Dendritic cell treated with granulocyte-macrophage colony-stimulating factor and Interleukin-4, amounts not matched to agents 40 ng/mL and 50 ng/mL, for 4 days (primary cell): ENCODE results near the gene LSAMP.

Experiments
- H3K27ac Mint-ChIP-seq: one replicate; pipeline ENCODE4 v1.8.0; 2022; ENCODE audit warnings: mild to moderate bottlenecking, mixed read lengths
- H3K27me3 Mint-ChIP-seq: one replicate; pipeline ENCODE4 v1.8.0; 2022; ENCODE audit warnings: mild to moderate bottlenecking, mixed read lengths
- H3K36me3 Mint-ChIP-seq: one replicate; pipeline ENCODE4 v1.8.0; 2022; ENCODE audit warnings: low read depth, mixed read lengths
- H3K4me1 Mint-ChIP-seq: one replicate; pipeline ENCODE4 v1.8.0; 2022; ENCODE audit warnings: low read depth, mixed read lengths
- H3K4me3 Mint-ChIP-seq: one replicate; pipeline ENCODE4 v1.8.0; 2022; ENCODE audit warnings: mild to moderate bottlenecking, moderate library complexity, mixed read lengths
- H3K9me3 Mint-ChIP-seq: one replicate; pipeline ENCODE4 v1.8.0; 2022; ENCODE audit warnings: mixed read lengths
- intact Hi-C: fragments of 100-400 bp; cut with micrococcal nuclease; formaldehyde crosslinking; loops from one replicate; pipeline ENCODE4 v1.15.0; 2022

LSAMP gene

GRCh38 chr3:116280130-116280740, 165.1 kb downstream of the LSAMP start:
- H3K4me1 Mint-ChIP-seq, result no peaks in the 10 kb centered on the region
- no peaks in the 10 kb centered on the region for H3K36me3 Mint-ChIP-seq
- H3K9me3 Mint-ChIP-seq, result no peaks in the 10 kb centered on the region
- intact Hi-C loops, result no loop called here
- no peak overlapping the region for H3K27ac Mint-ChIP-seq
- H3K27me3 Mint-ChIP-seq, result no peaks in the 10 kb centered on the region
- no peak overlapping the region for H3K4me3 Mint-ChIP-seq

GRCh38 chr3:116276675-116277074, 168.6 kb downstream of the LSAMP start:
- intact Hi-C loops, result no loop called here
- Mint-ChIP-seq H3K4me3 (no peak overlapping the region), H3K4me1 (no peaks in the 10 kb centered on the region), H3K36me3 (no peaks in the 10 kb centered on the region), H3K9me3 (no peaks in the 10 kb centered on the region), H3K27ac (no peak overlapping the region), H3K27me3 (no peaks in the 10 kb centered on the region)

- no peak overlapping the region for H3K4me3 Mint-ChIP-seq
- H3K36me3 Mint-ChIP-seq, result no peaks in the 10 kb centered on the region
- no peak overlapping the region for H3K27ac Mint-ChIP-seq
- H3K27me3 Mint-ChIP-seq, result no peaks in the 10 kb centered on the region
- no peaks in the 10 kb centered on the region for H3K9me3 Mint-ChIP-seq
- intact Hi-C loops, result no loop called here
- no peaks in the 10 kb centered on the region for H3K4me1 Mint-ChIP-seq
Observed at GRCh38 chr3:116270056-116270455, 175.2 kb downstream of the LSAMP start.

- Mint-ChIP-seq H3K27me3 (no peaks in the 10 kb centered on the region), H3K36me3 (no peaks in the 10 kb centered on the region), H3K4me3 (no peak overlapping the region), H3K4me1 (no peaks in the 10 kb centered on the region), H3K9me3 (no peaks in the 10 kb centered on the region), H3K27ac (no peak overlapping the region)
- intact Hi-C loops, result no loop called here
Observed at GRCh38 chr3:116267116-116267515, 178.2 kb downstream of the LSAMP start.

- intact Hi-C loops, result no loop called here
- H3K4me1 Mint-ChIP-seq, result no peaks in the 10 kb centered on the region
Observed at GRCh38 chr3:116265976-116266584, 179.2 kb downstream of the LSAMP start.

GRCh38 chr3:116265320-116265695, 180.0 kb downstream of the LSAMP start:
- intact Hi-C loops, result no loop called here
- no peaks in the 10 kb centered on the region for H3K4me1 Mint-ChIP-seq

More at GRCh38 chr3:116265976-116266584, 179.2 kb downstream of the LSAMP start:
- H3K9me3 Mint-ChIP-seq, result no peaks in the 10 kb centered on the region
- no peak overlapping the region for H3K27ac Mint-ChIP-seq
- no peaks in the 10 kb centered on the region for H3K36me3 Mint-ChIP-seq
- H3K27me3 Mint-ChIP-seq, result no peaks in the 10 kb centered on the region
- no peak overlapping the region for H3K4me3 Mint-ChIP-seq

GRCh38 chr3:116264546-116265319, 180.6 kb downstream of the LSAMP start:
- Mint-ChIP-seq H3K4me3 (no peak overlapping the region), H3K27ac (no peak overlapping the region), H3K4me1 (no peaks in the 10 kb centered on the region), H3K27me3 (no peaks in the 10 kb centered on the region), H3K9me3 (no peaks in the 10 kb centered on the region), H3K36me3 (no peaks in the 10 kb centered on the region)
- intact Hi-C loops, result no loop called here

More at GRCh38 chr3:116265320-116265695, 180.0 kb downstream of the LSAMP start:
- Mint-ChIP-seq H3K9me3 (no peaks in the 10 kb centered on the region), H3K27me3 (no peaks in the 10 kb centered on the region), H3K36me3 (no peaks in the 10 kb centered on the region), H3K27ac (no peak overlapping the region), H3K4me3 (no peak overlapping the region)

- H3K27ac Mint-ChIP-seq, result no peak overlapping the region
- H3K4me3 Mint-ChIP-seq, result no peak overlapping the region
- H3K9me3 Mint-ChIP-seq, result no peaks in the 10 kb centered on the region
- H3K4me1 Mint-ChIP-seq, result no peaks in the 10 kb centered on the region
- H3K36me3 Mint-ChIP-seq, result no peaks in the 10 kb centered on the region
- intact Hi-C loops, result no loop called here
- no peaks in the 10 kb centered on the region for H3K27me3 Mint-ChIP-seq
Observed at GRCh38 chr3:116263842-116264545, 181.3 kb downstream of the LSAMP start.

GRCh38 chr3:116260491-116260890, 184.8 kb downstream of the LSAMP start:
- intact Hi-C loops, result no loop called here
- H3K9me3 Mint-ChIP-seq, result no peaks in the 10 kb centered on the region
- H3K27me3 Mint-ChIP-seq, result no peaks in the 10 kb centered on the region
- H3K4me1 Mint-ChIP-seq, result no peaks in the 10 kb centered on the region
- no peak overlapping the region for H3K27ac Mint-ChIP-seq
- no peaks in the 10 kb centered on the region for H3K36me3 Mint-ChIP-seq
- H3K4me3 Mint-ChIP-seq, result no peak overlapping the region

GRCh38 chr3:116259984-116260383, 185.3 kb downstream of the LSAMP start:
- Mint-ChIP-seq H3K4me1 (no peaks in the 10 kb centered on the region), H3K9me3 (no peaks in the 10 kb centered on the region), H3K36me3 (no peaks in the 10 kb centered on the region), H3K4me3 (no peak overlapping the region), H3K27ac (no peak overlapping the region), H3K27me3 (no peaks in the 10 kb centered on the region)
- intact Hi-C loops, result no loop called here

- Mint-ChIP-seq H3K9me3 (no peaks in the 10 kb centered on the region), H3K4me1 (no peaks in the 10 kb centered on the region), H3K27ac (no peak overlapping the region), H3K36me3 (no peaks in the 10 kb centered on the region), H3K27me3 (no peaks in the 10 kb centered on the region), H3K4me3 (no peak overlapping the region)
- intact Hi-C loops, result no loop called here
Observed at GRCh38 chr3:116256843-116257485, 188.3 kb downstream of the LSAMP start.

GRCh38 chr3:116254541-116254940, 190.7 kb downstream of the LSAMP start:
- H3K36me3 Mint-ChIP-seq, result no peaks in the 10 kb centered on the region
- no peak overlapping the region for H3K4me3 Mint-ChIP-seq
- no peak overlapping the region for H3K27ac Mint-ChIP-seq
- H3K4me1 Mint-ChIP-seq, result no peaks in the 10 kb centered on the region
- H3K27me3 Mint-ChIP-seq, result no peaks in the 10 kb centered on the region
- intact Hi-C loops, result no loop called here
- H3K9me3 Mint-ChIP-seq, result no peaks in the 10 kb centered on the region

- no peaks in the 10 kb centered on the region for H3K4me1 Mint-ChIP-seq
- no peaks in the 10 kb centered on the region for H3K9me3 Mint-ChIP-seq
- no peaks in the 10 kb centered on the region for H3K36me3 Mint-ChIP-seq
- H3K27me3 Mint-ChIP-seq, result no peaks in the 10 kb centered on the region
- H3K27ac Mint-ChIP-seq, result no peak overlapping the region
- intact Hi-C loops, result no loop called here
- no peak overlapping the region for H3K4me3 Mint-ChIP-seq
Observed at GRCh38 chr3:116253511-116253910, 191.8 kb downstream of the LSAMP start.

- Mint-ChIP-seq H3K27ac (no peak overlapping the region), H3K27me3 (no peaks in the 10 kb centered on the region), H3K36me3 (no peaks in the 10 kb centered on the region), H3K9me3 (no peaks in the 10 kb centered on the region), H3K4me3 (no peak overlapping the region), H3K4me1 (no peaks in the 10 kb centered on the region)
- intact Hi-C loops, result no loop called here
Observed at GRCh38 chr3:116247605-116248004, 197.7 kb downstream of the LSAMP start.
